Non-pigmented ciliary epithelial cell (primary cell): ENCODE data around the gene PIGW.
A peak's percentile ranks its signal among the peaks of the same experiment; 100 is the strongest.

Experiments
- DNase-seq: peaks from one replicate; pipeline ENCODE4 v3.0.0-alpha.2; 2010; ENCODE audit warnings: low read depth

The PIGW gene

DNA sequence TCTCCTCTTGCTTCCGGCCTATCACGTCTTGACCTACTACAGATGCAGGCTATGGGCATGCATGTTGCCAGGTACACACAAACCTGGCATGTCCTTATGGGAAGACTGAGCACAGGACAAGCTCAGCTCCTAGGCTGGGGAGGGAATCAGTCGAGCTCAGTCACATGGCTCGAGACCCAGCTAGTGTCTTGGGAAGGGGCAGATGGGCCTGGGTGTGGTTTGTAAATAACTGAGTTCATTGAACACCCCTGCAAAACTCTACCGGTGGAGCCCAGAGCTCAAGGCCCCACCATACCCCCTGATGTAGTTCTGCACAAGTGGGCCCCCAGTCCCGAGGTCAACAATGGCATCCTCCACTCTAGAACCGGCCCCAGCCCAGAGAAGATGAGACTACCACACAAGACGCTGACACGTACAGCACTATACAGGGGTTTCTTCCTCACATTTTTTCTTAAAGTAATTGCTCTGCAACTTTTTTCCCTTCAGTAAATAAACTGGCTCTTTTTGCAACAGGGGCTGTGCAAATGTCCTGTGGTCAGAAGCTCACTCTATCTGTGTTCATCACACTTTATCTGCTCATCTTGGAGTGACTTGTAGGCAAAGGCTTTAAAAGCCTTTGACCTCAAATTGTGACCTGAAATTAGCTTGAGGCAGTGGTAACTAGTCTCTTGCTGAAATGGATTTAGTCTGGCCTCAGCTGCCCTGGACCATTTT, 25.4 kb upstream of the PIGW start:
- no peak for DNase-seq

DNA sequence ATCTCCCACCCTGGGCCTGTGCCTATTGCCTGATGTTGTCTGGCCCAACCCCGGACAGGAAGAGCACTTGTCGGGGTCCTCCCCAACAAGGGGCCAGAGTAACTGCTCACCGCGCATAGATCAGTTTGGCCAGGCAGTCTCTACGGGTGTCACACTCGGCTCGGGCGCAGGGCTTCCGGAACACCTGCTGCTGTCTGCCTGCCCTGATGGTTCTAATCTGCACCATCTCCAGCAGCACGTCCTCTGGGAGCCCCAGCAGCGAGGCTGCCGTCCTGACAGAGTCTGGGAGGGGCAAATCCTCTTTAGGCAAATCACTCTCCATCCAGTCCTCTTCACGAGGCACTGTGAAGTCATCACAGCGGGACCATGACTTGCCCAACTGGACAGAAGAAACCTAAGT, 24.2 kb upstream of the PIGW start:
- no peak for DNase-seq

DNA sequence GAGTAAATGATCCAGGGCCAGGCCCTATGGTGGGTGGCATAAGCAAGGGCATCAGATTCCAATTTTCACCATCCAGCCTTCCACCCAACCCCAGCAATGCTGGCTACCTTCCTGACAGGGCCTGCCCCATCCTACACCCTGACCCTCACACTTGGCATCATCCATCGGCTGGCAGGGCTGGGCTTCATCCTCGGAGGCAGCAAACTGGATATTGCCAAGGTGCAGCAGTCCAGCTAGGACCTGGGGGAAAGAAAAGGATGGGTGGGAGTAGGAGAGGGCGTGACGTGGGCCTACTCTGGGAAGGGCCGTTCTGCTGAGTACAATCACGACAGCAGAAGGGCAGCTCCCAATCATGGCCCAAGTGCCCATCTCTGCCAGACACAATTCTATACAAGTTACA, 23.6 kb upstream of the PIGW start:
- no peak for DNase-seq

DNA sequence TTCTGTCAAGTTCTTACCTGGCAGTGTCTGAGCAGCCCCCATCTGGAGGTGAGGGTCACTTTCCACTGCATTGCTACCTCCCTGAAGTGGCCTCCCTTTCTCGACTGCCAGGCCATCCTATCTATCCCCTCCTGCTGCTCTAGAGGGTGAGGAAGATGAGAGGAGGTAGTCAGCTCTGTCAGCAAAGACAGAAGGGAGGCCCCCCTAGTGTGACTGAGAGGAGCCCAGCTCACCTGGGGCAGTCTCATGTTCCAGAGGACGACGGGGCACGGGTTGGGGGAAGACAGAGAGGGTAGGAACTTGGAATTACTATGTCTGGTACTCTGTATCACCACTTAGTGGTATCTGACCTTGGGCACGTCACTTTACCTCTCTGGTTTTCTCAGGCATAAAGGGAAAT, 22.1 kb upstream of the PIGW start:
- no peak for DNase-seq

DNA sequence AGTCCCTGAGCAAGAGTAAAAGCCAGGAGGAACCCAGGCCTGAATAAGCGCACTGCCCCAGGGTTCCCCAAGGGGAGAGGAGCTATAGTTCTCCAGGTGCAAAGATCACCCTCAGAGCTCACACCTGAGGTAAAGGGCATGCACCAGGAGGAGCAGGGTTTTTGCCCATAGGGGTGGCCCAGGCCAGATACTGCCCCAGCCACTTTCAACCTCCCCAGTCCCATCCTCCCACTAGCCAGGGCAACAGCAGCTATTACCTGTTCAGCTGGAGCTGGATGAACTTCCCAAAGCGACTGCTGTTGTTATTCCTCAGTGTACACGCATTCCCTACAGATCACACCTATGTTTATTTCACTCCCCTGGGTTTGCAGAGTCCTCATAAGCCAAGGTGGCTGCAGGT, 19.9 kb upstream of the PIGW start:
- DNase-seq: no peak

DNA sequence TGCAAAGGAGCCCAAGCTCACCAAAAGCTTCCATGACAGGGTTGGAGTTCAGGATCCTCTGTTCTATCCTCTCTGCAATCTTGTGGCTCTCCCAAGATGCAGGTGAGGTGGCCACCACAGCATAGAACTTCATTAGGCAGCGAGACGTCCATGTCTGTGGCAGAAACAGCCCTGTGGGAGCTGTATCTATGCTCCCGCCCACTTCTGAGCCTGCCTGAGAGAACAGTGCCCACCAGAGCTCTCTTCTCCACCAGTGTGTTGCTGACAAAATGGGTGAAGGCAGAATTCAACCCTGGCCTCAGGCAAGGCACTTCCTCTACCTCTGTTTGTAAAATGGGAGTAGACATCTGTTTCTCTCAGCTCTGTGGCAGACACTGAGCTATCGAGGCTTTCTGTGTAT, 18.9 kb upstream of the PIGW start:
- DNase-seq: no peak

DNA sequence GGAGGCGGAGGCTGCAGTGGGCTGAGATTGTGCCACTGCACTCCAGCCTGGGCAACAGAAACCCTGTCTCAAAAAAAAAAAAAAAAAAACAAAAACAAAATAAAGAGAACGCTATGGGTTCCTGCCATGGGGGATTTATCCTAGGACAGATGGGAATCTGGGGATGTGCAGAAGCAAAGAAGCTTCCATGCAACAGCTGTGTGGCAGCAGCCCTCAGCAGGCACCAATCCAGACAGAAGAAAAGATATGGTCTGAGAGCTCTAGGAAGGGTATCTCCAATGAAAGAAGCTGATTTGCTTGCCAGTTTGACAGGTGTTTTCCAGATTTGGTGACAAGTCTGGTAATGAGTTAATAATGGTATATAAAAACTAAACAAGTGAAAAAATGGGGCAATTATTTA, 11.7 kb upstream of the PIGW start:
- DNase-seq: no peak

DNA sequence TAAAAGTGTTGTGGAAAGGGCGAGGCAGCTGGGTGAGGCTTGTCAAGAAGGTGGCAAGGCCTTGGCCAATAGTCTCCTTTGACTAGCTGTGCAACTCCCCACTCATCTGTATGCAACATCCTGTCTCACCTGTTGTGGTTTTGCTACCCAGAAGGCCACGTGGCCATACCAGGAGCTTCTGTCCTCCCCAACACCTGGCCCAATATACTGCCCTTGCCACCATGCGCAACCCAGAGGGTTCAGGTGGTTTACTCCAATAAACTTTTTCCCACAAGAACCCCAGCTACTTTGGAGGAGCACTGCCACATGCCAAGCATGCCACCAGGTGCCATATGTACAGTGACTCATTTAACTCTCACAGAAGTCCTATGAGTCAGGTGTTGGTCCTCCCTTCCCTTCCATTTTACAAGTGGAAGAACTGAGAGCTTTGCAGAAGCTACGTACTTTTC, 10.3 kb upstream of the PIGW start:
- DNase-seq: no peak

DNA sequence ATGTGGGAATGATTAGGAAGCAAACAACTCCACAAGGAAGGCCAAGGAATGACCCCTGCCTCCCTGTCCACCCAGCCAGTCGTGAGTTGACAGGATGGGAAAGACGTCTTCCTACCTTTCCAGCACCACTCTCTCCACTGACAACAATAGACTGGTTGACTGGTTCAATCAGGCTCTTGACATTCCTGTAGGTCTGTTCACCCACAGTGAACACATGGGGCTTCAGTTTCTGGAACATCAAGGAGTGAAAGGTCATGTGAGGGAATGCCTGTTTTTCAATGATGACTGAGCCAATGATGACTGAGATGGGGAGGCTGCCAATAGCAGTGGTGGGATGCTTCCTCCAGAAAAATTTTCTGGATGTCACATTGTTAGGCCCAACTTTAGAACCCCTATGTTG, 9.7 kb upstream of the PIGW start:
- DNase-seq: no peak

DNA sequence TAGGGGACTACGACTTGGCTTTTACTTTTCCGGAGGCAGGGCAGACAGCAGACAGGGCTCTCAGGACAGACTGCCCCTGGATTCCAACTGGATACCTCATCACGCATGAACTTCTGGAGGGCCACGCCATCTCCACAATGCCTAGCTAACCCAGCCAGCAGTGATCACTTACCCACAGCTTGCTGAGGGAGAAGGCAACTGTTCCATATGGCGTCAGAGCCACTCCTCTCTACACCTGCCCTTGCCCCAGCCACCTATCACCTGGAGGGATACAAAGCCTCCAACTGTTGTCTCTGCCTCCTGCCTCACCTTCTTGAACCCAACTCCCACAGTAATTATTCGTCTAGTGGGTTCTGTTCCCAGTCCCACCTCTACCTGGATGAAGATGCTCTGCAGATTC, 8.9 kb upstream of the PIGW start:
- DNase-seq: no peak

DNA sequence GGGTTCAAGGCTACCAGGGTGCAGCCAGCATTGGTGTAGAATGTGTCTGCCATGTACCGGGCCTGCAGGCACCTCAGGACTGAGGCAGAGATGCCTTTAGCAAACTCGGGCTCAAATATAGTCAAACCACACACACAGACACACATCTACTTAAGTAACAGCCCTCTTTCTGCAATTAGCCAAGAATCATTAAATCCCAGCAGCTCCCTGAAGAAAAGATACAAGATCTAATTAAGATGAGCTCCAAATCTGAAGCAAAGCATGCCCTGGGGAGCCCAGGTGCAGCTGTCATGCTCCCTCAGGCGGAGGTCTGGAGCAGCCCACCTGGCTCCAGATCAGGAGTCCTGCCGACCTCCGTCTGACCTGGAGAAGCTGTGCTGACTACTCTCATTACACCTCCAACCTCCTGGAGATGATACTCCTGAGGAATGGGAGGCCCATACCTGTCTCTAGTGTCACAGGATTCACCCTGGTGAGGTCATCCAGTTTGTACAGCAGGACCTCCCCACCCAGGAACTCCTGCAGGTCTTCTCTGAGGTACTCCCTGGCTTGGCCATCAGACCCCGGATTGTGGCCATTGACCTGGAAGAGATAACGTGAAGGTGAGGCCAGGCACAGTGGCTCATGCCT, 7.1 kb upstream of the PIGW start:
- no peak for DNase-seq

DNA sequence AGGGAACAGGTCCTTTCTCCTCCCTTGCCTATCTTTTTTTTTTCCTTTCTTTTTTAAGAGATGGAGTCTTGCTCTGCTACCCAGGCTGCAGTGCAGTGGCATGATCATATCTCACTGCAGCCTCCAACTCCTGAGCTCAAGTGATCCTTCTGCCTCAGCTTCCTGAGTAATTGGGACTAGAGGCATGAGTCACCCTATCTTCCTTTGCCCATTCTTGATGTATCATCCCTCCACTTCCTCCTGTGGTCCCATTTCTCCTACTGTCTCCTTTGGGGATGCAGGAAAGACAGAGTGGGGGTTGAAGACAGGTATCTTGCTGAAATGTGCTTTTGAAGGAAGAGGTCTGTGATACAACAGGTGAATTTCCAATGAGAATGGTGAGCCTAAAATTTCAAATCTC, 5.7 kb upstream of the PIGW start:
- no peak for DNase-seq

DNA sequence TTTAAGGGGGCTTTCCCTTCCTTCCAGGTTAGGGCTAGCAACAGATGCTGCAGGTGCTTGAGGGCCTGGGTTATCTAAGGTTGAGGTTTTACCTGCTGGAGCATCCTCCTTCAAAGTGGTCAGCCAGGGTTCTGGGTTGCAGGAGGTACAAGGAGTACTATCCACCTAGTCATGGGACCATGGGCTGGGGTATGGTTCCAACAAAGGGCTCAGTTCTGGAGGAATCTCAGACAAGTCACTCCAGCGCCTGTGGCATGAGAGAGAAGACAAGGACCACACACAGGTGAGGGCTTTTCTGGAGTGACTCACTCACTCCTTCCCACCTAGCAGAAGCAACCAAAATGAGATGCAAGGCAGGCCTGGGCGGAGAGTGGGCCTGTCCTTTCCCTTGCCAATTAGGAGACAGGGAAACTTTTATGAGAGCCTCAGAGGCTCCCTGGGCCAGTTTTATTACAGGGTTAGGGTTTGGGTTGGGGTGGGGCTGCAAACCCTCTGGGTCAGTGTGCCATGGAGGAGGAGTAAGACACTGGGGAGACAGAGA, 2.3 kb upstream of the PIGW start:
- DNase-seq: no peak

DNA sequence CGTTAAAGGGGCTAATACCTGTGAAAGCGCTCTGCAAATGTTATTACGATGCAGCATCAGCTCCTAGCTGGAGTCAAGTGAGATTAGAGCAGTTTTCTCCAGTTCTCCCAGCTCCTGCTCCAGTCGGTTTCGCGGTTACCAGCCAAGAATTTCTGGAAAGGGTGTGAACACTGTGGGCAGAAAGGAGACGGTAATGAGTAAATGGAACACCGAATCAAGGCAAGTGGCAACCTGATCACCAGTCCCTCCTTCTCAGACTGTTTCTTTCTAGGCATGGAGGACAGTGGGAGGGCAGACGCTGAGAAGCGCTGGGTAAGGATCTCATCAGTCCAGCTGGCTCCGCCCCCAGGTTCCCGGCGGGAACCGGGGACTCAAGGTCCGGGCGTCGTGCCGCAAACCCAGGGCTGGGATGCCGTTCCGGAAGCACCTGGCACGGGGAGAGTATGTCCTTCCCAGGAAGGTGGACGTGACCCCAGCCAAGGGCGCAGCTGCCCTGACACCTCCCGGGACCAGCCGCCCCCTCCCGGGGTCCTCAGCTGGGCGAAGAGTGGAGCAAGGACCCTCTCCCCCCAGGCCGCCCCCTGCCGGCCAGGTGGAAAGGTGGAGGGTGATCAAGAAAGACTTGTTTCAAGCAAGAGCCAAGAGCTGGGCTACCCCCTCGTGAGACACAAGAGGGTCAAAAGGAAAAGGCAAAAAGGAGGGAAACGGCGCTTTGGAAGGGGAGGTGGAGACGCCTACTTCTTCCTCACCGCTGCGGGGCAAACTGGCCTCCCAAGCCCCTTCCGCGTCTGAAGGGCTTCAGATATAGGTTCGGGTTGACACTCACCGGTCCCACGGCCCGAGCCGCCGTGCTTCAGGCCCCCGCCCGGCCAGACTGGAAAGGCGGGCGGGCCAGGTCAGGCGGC, 600 bp upstream of the PIGW start:
- no peak for DNase-seq

DNA sequence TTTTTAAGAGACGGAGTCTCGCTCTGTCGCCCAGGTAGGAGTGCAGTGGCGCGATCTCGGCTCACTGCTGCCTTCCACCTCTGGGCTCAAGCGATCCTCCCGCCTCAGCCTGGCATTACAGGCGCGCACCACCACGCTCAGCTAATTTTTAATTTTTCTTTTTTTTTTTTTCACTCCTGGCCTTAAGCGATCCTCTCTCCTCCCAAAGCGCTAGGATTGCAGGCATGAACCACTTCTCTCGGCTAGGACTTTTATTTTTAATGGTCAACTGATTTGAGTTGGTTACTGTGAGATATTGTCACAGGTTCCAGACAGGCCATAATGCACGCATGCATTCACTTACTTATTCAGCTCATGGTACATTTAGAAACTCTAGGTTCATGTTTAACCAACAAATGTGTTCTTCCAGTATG, 888 bp downstream of the PIGW start:
- DNase-seq: no peak

DNA sequence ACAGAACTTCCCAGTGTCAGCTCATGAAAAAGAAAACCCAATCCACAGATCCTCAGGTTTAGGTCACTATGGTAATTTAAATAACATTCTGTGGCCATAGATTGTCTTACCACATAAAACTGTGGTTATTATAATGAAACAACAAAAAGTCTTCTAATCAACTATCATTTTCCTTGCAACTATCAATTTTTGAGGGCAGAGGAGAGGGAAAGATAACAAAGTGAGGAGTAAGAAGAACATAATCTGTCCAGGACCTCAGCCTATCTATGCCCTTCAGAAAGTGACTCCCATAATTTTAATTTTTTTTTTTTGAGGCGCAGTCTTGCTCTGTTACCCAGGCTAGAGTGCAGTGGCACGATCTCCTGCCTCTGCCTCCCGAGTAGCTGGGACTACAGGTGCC, 5.9 kb downstream of the PIGW start:
- DNase-seq: no peak

DNA sequence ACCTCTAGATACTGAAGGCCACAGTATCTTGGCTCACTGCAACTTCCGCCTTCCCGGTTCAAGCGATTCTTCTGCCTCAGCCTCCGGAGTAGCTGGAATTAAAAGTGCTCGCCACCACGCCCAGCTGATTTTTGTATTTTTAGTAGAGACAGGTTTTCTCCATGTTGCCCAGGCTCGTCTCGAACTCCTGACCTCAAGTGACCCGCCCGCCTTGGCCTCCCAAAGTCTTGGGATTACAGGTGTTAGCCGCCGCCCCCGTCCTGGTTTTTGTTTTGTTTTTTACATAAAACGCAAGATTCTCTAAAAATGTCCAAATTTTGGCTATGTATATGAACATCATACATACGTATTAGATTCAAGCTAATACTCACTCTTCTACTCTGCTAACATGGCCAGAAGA, 8.0 kb downstream of the PIGW start:
- no peak for DNase-seq

DNA sequence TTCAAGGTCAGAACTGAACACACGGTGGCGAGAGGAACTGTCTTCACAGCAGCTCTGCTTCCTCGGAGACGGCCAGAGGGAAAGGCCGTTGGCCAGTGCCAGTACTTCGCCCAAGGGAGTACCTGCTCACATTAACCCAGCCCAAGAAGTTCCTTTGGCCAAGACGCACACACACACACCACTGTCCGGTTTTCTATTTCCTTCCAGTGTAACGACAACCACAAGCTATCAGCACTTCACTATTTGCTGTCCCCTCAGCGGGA, 9.2 kb downstream of the PIGW start:
- no peak for DNase-seq

DNA sequence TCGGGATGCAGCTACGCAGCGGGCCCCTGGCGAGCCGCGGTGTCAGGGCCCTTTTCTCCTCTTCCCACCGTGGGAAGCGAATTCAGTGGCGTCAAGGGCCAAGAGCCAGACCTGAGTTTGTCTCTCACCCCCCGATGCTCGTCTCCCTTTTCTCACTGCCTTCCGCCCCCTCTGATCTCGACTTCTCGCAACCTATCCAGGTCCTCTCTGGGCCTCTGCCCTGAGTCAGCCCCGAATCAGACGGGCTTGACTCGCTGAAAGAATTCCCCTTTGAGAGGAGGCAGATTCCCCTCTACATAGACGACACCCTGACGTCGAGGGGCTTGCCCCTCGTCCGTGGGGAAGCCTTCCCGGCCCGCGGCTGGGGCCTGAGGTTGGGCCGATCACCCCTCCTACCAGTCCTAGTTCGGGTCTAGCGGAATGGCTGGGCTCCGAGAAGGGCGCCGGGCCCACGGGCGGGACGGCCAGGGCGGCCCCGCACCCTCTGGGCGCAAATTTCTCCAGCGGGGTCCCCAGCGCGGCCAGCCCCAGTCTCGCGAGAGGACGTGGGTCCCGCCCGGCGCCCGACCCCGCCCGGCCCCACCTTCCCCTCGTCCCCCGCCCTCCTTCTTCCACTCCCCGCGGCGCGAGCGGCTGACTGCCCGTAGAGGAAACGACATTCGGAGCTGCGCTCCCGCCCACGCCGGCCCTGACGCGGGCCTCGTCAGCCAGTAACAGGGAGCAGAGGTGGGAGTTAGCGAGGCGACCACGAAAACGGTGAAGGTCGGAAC, 9.7 kb downstream of the PIGW start, which contains the start of gene GGNBP2:
TSS of gene GGNBP2 (plus strand) at position 613 of the 770 bp plus-strand sequence. CDS start 806 bp downstream, outside the sequence.
- peak; percentile 63 for DNase-seq

DNA sequence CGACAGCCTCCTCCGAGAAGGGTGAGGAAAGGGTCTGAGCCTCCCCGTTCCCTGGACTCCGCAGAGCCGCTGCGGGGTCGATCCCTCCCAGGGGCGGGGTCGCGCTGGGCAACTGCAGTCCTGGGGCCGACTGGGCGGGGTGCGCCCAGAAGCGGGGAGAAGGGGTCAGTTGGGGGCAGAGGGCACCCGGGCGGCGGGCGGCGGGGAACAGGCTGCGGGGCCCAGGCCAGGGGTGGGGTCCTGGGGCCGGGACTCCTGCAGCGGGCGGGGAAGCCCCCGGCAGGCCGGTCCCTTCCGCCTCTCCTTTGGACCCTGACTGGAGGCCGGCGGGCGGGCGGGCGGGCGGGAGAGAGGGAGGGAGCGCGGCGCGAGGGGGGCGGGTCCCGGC, 10.3 kb downstream of the PIGW start:
- DNase-seq: no peak

DNA sequence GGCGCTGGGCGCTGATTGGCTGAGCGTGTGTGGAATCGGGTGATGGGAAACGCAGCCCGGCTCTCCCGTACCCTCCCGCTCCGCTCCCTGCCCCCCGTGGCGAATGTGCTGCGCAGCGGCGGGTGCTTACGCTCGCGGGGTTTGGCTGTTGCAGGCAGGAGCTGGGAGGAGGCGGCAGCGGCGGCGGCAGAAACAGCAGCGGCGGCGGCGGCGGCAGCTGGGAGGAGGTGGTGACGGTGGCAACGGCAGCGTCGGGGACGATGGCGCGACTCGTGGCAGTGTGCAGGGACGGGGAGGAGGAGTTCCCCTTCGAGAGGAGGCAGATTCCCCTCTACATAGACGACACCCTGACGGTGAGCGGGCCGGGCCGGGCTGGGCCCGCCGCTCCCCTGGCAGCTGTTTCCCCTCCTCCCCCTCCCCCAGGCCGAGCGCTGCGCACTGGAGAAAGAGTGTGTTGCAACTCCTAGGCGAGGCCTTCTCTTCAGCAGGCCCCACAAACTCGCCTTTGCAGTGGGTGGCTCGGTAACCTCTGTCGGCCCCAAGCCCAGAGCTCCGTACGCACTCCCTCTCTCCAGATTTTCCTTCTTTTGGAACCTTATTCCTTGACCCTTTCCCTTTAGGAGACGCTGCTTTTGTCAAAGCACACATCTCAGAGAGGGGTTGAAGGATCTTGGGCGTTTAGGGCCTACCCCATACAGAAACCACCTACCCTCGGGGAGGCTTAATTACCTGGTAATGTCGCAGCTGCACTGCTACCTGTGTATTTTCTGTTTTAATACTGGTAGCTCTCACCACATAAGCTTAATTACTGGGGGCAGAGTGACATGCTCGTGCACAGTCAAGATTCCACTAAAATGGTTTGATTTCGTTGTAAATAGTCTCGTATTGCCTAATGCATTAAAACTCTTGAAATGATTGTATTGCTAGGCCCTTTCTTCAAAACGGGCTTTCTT, 11.0 kb downstream of the PIGW start:
- peak; percentile 91 for DNase-seq
